Forelimb muscle (tissue), 1 donor: Measurements from ENCODE around the gene TUBB4B. TPM values are rescaled to one million over a fixed set of nuclear protein-coding genes. Genes with fewer than 3 reads are reported as not detected.
"Not testable (repeated sequence)": the region's sequence is repeated elsewhere in the genome, so short reads cannot be mapped to it uniquely, and the experiment has no call there.

Source experiments
- DNase-seq: peaks from one replicate; pipeline ENCODE4 v3.0.0-alpha.2; 2013; ENCODE audit warnings: low read depth
- polyA plus RNA-seq: library from polyadenylated mRNA; unstranded; fragments of 120-200 nt; gene quantifications from one replicate; pipeline ENCODE4 v1.2.1, GENCODE V29; 2013; ENCODE audit not compliant: insufficient read length

Gene TUBB4B
- polyA plus RNA-seq, 1 donor, result 146 TPM

GRCh38 chr9:137236238-137236935, 4.7 kb upstream of the TUBB4B start:
- DNase-seq, result no peak

GRCh38 chr9:137236936-137237421, 4.1 kb upstream of the TUBB4B start:
- no peak for DNase-seq

- DNase-seq, result no peak
Observed at GRCh38 chr9:137237759-137238726, 3.0 kb upstream of the TUBB4B start.

- not testable (repeated sequence) for DNase-seq
Observed at GRCh38 chr9:137239541-137240200, 1.4 kb upstream of the TUBB4B start.

- no peak for DNase-seq
Observed at GRCh38 chr9:137240318-137240840, 708 bp upstream of the TUBB4B start.

GRCh38 chr9:137241490-137242268, 592 bp downstream of the TUBB4B start:
- DNase-seq, result no peak

GRCh38 chr9:137242269-137243203, 1.4 kb downstream of the TUBB4B start:
- no peak for DNase-seq

- DNase-seq, result not testable (repeated sequence)
Observed at GRCh38 chr9:137243266-137243625, 2.2 kb downstream of the TUBB4B start.

- DNase-seq, result no peak
Observed at GRCh38 chr9:137243626-137244485, 2.8 kb downstream of the TUBB4B start.

- no peak for DNase-seq
Observed at GRCh38 chr9:137244486-137245449, 3.7 kb downstream of the TUBB4B start.

- DNase-seq, result no peak
Observed at GRCh38 chr9:137245450-137246421, 4.6 kb downstream of the TUBB4B start.

GRCh38 chr9:137247135-137247915, 6.2 kb downstream of the TUBB4B start:
- DNase-seq, result no peak

GRCh38 chr9:137247916-137248175, 6.8 kb downstream of the TUBB4B start:
- DNase-seq, result no peak

- DNase-seq, result no peak
Observed at GRCh38 chr9:137250329-137251193, 9.5 kb downstream of the TUBB4B start.

GRCh38 chr9:137251194-137251461, 10.0 kb downstream of the TUBB4B start, which contains the start of gene STPG3:
TSS of gene STPG3 (plus strand) at chr9:137251286. CDS start at chr9:137251287, 1 bp downstream.
- no peak for DNase-seq
